NB4 (cell line): ENCODE results near the gene ATF5.

Experiments used
- DNase-seq: peaks from one replicate; pipeline ENCODE4 v3.0.0; 2010; ENCODE audit warnings: low read depth
- H3K4me3 ChIP-seq: one replicate; pipeline ENCODE4 v1.5.1; 2011; ENCODE audit warnings: mild to moderate bottlenecking, low read depth, low read length, moderate library complexity
- MYC ChIP-seq: IDR thresholded peaks from 2 replicates; pipeline ENCODE4 v1.6.1; 2011; ENCODE audit warnings: low read depth, low read length
- POLR2A ChIP-seq: IDR thresholded peaks from 2 replicates; pipeline ENCODE4 v1.6.1; 2011; ENCODE audit warnings: mild to moderate bottlenecking; ENCODE audit not compliant: insufficient read length; ENCODE audit errors: extremely low read depth
- TF ChIP-seq, protein P1 (sequence below): IDR thresholded peaks from 2 replicates; pipeline ENCODE4 v1.6.1; 2011; ENCODE audit warnings: low read depth, low read length
- TF ChIP-seq, protein P2 (sequence below): IDR thresholded peaks from one replicate; pipeline ENCODE4 v1.5.1; 2012; ENCODE audit warnings: low read depth, low read length

ATF5 gene

DNA sequence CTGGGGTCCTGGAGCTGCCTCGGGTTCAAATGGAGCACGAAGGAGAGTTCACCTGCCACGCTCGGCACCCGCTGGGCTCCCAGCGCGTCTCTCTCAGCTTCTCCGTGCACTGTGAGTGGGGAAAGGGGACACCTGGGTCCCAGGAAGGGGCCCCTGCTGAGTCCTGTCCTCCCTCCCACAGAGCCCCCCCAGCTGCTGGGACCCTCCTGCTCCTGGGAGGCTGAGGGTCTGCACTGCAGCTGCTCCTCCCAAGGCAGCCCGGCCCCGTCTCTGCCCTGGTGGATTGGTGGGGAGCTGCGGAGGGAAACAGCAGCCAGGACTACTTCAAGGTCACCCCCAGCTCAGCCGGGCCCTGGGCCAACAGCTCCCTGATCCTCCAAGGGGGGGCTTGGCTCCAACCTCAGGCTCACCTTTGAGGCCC lies 43.0 kb downstream of the ATF5 start:
- TF ChIP-seq POLR2A, result no peak
- TF ChIP-seq, protein P1, sequence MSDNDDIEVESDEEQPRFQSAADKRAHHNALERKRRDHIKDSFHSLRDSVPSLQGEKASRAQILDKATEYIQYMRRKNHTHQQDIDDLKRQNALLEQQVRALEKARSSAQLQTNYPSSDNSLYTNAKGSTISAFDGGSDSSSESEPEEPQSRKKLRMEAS, result no peak
- TF ChIP-seq MYC, result no peak
- TF ChIP-seq, protein P2, sequence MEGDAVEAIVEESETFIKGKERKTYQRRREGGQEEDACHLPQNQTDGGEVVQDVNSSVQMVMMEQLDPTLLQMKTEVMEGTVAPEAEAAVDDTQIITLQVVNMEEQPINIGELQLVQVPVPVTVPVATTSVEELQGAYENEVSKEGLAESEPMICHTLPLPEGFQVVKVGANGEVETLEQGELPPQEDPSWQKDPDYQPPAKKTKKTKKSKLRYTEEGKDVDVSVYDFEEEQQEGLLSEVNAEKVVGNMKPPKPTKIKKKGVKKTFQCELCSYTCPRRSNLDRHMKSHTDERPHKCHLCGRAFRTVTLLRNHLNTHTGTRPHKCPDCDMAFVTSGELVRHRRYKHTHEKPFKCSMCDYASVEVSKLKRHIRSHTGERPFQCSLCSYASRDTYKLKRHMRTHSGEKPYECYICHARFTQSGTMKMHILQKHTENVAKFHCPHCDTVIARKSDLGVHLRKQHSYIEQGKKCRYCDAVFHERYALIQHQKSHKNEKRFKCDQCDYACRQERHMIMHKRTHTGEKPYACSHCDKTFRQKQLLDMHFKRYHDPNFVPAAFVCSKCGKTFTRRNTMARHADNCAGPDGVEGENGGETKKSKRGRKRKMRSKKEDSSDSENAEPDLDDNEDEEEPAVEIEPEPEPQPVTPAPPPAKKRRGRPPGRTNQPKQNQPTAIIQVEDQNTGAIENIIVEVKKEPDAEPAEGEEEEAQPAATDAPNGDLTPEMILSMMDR, result no peak
- no peak for DNase-seq
- no peak overlapping the region for H3K4me3 ChIP-seq

DNA sequence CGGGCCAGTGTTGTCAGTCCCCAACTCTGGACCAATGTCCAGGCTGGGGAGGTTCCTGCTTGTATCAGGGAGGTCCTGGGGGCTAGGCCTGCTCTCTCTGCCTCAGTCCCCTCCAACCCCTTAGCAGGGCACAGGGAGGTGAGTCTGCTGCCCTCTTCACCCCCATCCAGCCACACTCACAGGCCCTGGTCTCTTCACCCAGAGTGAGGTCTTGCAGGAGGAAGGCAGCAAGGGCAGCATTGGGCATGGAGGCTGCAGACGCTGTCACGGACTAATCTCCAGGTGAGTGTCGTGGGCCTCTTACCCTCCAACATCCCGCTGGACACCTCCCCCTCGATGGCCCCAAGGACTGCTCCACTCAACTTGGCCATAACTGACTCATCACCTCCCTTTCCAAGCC lies 43.8 kb downstream of the ATF5 start:
- H3K4me3 ChIP-seq, result no peak overlapping the region
- TF ChIP-seq POLR2A (no peak), MYC (no peak)
- TF ChIP-seq, protein P1, result no peak
- TF ChIP-seq, protein P2, result no peak
- DNase-seq, result no peak

GRCh38 chr19:49973987-49974386 lies 45.0 kb downstream of the ATF5 start:
- DNase-seq, result peak; percentile 61
- no peak overlapping the region for H3K4me3 ChIP-seq
- TF ChIP-seq MYC, result no peak
- TF ChIP-seq, protein P1, result no peak
- TF ChIP-seq, protein P2, result no peak

DNA sequence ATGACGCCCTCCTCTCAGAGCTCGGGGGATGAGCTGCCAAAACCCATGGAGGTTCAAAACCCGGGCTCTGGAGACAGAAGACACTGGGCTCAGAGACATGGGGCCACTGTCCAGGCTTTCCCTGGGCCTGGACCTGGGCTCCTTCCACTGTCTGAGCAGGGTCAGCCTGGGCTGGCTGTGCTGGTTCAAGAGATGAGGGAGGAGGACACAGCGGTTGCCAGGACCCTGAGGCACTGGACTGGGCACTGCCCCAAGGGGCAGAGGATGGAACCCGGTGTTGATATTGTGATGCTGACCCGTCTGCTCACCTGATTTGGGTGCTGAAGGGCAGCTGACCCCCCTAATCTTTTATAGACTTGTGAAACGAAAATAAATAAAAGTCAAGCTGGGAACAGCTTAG lies 46.0 kb downstream of the ATF5 start:
- TF ChIP-seq, protein P2, result no peak
- TF ChIP-seq MYC, result no peak
- TF ChIP-seq POLR2A, result no peak
- TF ChIP-seq, protein P1, result no peak
- H3K4me3 ChIP-seq, result no peak overlapping the region

DNA sequence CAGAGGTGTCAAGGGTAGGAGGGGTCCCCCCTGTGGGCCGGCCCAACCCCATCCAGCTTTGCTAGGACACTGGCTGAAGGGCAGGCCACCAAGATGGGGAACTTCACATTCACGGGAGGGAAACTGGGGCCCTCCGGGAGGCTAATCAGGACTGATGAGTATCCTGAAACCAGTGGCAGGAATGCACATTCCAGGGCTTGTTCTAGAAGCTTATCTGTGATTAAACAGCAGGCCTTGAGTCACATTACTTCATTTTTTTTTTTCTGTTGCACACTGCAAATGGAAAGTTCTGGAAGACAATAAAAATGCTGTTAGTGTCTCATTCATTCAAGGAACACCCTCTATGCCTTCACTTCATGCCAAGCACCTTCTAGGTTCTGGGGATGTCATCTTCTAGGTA lies 47.5 kb downstream of the ATF5 start:
- H3K4me3 ChIP-seq, result no peak overlapping the region
- no peak for DNase-seq
- TF ChIP-seq, protein P1, result no peak
- TF ChIP-seq MYC, result no peak
- TF ChIP-seq POLR2A, result no peak
- TF ChIP-seq, protein P2, result no peak

More for the DNA sequence above, 46.0 kb downstream of the ATF5 start:
- no peak for DNase-seq

DNA sequence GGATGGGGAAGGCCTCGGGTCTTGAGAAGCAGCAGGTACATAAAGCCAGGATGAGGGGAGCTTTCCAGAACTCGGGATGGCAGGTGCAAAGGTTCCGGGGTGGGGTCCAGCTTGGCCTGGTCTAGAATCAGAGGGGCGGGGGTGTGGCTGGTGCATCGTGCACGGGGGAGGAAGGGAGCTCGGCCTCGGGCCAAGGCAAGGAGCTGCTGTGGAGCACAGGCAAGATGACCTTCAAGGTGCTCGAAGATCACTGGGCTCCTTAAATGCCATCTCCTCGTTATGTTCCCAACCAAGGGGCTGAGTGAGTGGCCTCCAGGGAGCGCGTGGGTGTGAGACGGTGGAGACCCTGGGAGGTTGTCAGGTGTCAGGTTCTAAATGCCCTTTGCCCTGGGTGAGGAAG lies 48.1 kb downstream of the ATF5 start:
- no peak overlapping the region for H3K4me3 ChIP-seq
- no peak for DNase-seq
- TF ChIP-seq POLR2A (no peak), MYC (no peak)
- TF ChIP-seq, protein P2, result no peak
- TF ChIP-seq, protein P1, result no peak
